ENCODE data around the gene CELF4.

DNA sequence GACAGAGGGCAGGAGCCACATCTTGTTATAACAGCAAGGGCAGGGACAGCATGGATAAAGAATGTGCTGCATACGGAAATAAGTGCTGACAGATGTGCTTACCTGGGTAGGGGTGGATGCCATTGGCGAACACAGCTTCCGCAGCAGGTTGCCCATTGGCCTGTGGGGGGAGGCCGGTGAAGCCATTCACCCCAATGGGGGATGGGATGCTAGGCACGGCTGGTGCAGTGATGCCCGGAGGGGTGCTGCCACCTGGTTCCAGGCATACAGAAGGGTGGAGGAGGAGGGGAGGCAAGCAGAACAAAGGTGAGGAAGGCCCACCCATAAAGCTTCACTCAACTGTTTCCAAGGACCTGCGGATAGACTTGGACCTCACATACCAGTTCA, 294.9 kb downstream of the CELF4 start:
- no peak for TF ChIP-seq CTCF (IDR thresholded peaks at IDR 0.05 in 8 of 11, conservative IDR thresholded peaks at IDR 0.05 in 3 of 11)
- TF ChIP-seq POLR2A (IDR thresholded peaks at IDR 0.05) = no peak

Measured in spleen (tissue), 7 donors.